ENCODE measurements around the gene C6orf89.
A peak's percentile ranks its signal among the peaks of the same experiment; 100 is the strongest.
"Not testable (repeated sequence)": the region's sequence is repeated elsewhere in the genome, so short reads cannot be mapped to it uniquely, and the experiment has no call there.

Gene C6orf89

GRCh38 chr6:36937896-36938295, 52.1 kb downstream of the C6orf89 start:
- TF ChIP-seq CTCF (IDR thresholded peaks at IDR 0.05; ENCODE audit: low read length, missing control alignments): no peak
- DNase-seq (ENCODE audit: low read depth): no peak
- H3K4me3 ChIP-seq (replicated peaks; ENCODE audit: low read depth, low read length): no peak overlapping the region

- DNase-seq (ENCODE audit: low read depth): peak; percentile 94
- H3K4me3 ChIP-seq (replicated peaks; ENCODE audit: low read depth, low read length): no peak overlapping the region
- TF ChIP-seq CTCF (IDR thresholded peaks at IDR 0.05; ENCODE audit: low read length, missing control alignments): no peak
Measured at GRCh38 chr6:36938536-36938935, 52.8 kb downstream of the C6orf89 start.

GRCh38 chr6:36939005-36939404, 53.3 kb downstream of the C6orf89 start:
- not testable (repeated sequence) for H3K4me3 ChIP-seq (replicated peaks; ENCODE audit: low read depth, low read length); DNase-seq (ENCODE audit: low read depth)

GRCh38 chr6:36940027-36940426, 54.3 kb downstream of the C6orf89 start:
- no peak overlapping the region for H3K4me3 ChIP-seq (replicated peaks; ENCODE audit: low read depth, low read length)
- no peak for TF ChIP-seq CTCF (IDR thresholded peaks at IDR 0.05; ENCODE audit: low read length, missing control alignments)
- DNase-seq (ENCODE audit: low read depth): no peak

GRCh38 chr6:36941561-36941960, 55.8 kb downstream of the C6orf89 start:
- DNase-seq (ENCODE audit: low read depth); H3K4me3 ChIP-seq (replicated peaks; ENCODE audit: low read depth, low read length): not testable (repeated sequence)

- DNase-seq (ENCODE audit: low read depth); H3K4me3 ChIP-seq (replicated peaks; ENCODE audit: low read depth, low read length): not testable (repeated sequence)
Measured at GRCh38 chr6:36942329-36942728, 56.6 kb downstream of the C6orf89 start.

GRCh38 chr6:36944650-36945049, 58.9 kb downstream of the C6orf89 start:
- DNase-seq (ENCODE audit: low read depth): no peak
- no peak for TF ChIP-seq CTCF (IDR thresholded peaks at IDR 0.05; ENCODE audit: low read length, missing control alignments)

GRCh38 chr6:36945301-36945700, 59.5 kb downstream of the C6orf89 start:
- no peak for DNase-seq (ENCODE audit: low read depth)
- no peak for TF ChIP-seq CTCF (IDR thresholded peaks at IDR 0.05; ENCODE audit: low read length, missing control alignments)
- H3K4me3 ChIP-seq (replicated peaks; ENCODE audit: low read depth, low read length): no peak overlapping the region

More at GRCh38 chr6:36944650-36945049, 58.9 kb downstream of the C6orf89 start:
- no peak overlapping the region for H3K4me3 ChIP-seq (replicated peaks; ENCODE audit: low read depth, low read length)

GRCh38 chr6:36946526-36946925, 60.8 kb downstream of the C6orf89 start:
- H3K4me3 ChIP-seq (replicated peaks; ENCODE audit: low read depth, low read length): no peak overlapping the region
- TF ChIP-seq CTCF (IDR thresholded peaks at IDR 0.05; ENCODE audit: low read length, missing control alignments): no peak
- no peak for DNase-seq (ENCODE audit: low read depth)
